ENCODE measurements around the gene ZDHHC6. TPM values are rescaled to one million over a fixed set of nuclear protein-coding genes. Genes with fewer than 3 reads are reported as not detected.

Gene ZDHHC6
- total and polyA plus RNA-seq, 10 of the 15 experiments (the other 5 are each of a cell fraction or from before 2014, with no cell fraction given) = 23.8 to 59.4 (median 35.6) TPM

DNA sequence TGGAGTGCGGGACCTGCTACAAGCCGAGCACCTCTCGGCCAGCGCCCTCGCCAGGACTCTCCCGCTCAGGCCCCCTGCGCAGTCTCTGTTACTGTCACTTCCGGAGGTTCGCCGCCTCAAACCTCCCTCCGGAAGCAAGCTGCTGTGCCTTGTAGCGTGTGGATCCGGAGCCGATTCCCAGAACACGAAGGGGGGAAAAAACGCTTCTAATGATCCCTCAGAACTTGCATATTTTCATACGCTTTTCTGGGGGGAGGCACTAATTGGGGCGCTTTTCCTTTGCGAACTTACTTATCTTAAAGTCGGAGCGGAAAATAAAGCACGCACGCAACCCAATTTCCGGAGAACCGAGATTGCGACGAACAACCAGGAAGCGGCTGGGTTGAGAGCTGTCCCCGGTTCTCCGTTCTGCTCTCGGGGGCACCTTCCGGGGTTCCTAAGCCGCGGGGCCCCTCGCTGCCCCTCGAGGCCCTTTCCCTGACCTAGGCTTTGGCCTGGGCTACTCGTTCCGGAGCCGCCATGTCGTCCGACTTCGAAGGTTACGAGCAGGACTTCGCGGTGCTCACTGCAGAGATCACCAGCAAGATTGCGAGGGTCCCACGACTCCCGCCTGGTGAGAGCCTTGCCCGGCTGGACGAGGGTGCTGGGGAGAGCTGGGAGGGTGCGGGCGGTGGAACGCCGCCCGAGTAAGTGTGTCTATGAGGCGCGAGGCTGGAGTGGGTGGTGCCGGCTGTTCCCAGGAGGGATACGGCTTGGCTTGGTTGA, at the start of gene ZDHHC6, which contains the start of gene VTI1A (continued):
- TF ChIP-seq IRF3 (IDR thresholded peaks at IDR 0.05) = peak; percentile 44; the same call in 1 of the 2 replicates
- TF ChIP-seq STAT1 (conservative IDR thresholded peaks at IDR 0.05) = peak; percentile 96
- TF ChIP-seq, protein P1, sequence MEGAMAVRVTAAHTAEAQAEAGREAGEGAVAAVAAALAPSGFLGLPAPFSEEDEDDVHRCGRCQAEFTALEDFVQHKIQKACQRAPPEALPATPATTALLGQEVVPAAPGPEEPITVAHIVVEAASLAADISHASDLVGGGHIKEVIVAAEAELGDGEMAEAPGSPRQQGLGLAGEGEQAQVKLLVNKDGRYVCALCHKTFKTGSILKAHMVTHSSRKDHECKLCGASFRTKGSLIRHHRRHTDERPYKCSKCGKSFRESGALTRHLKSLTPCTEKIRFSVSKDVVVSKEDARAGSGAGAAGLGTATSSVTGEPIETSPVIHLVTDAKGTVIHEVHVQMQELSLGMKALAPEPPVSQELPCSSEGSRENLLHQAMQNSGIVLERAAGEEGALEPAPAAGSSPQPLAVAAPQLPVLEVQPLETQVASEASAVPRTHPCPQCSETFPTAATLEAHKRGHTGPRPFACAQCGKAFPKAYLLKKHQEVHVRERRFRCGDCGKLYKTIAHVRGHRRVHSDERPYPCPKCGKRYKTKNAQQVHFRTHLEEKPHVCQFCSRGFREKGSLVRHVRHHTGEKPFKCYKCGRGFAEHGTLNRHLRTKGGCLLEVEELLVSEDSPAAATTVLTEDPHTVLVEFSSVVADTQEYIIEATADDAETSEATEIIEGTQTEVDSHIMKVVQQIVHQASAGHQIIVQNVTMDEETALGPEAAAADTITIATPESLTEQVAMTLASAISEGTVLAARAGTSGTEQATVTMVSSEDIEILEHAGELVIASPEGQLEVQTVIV (IDR thresholded peaks at IDR 0.05; ENCODE audit: borderline replicate concordance, partially characterized antibody) = peak; percentile 93
- no peak; the same call in 1 of the 2 replicates for TF ChIP-seq ZNF687 (IDR thresholded peaks at IDR 0.05)
- TF ChIP-seq, protein P2, sequence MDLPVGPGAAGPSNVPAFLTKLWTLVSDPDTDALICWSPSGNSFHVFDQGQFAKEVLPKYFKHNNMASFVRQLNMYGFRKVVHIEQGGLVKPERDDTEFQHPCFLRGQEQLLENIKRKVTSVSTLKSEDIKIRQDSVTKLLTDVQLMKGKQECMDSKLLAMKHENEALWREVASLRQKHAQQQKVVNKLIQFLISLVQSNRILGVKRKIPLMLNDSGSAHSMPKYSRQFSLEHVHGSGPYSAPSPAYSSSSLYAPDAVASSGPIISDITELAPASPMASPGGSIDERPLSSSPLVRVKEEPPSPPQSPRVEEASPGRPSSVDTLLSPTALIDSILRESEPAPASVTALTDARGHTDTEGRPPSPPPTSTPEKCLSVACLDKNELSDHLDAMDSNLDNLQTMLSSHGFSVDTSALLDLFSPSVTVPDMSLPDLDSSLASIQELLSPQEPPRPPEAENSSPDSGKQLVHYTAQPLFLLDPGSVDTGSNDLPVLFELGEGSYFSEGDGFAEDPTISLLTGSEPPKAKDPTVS (IDR thresholded peaks at IDR 0.05; ENCODE audit: low read depth, low read length) = no peak
- no peak for TF ChIP-seq FOXM1 (IDR thresholded peaks at IDR 0.05; ENCODE audit: low read depth, low read length)
- TF ChIP-seq NR2F1 (conservative IDR thresholded peaks at IDR 0.05) = 0 out of 2 replicates have a peak, but pooled peaks have one; percentile 14
- TF ChIP-seq BRCA1 (IDR thresholded peaks at IDR 0.05; ENCODE audit: low read depth, low read length) = no peak
- peak; percentile 45 for TF ChIP-seq SIX5 (IDR thresholded peaks at IDR 0.05; ENCODE audit: low read depth, low read length, severe bottlenecking)
- no peak for TF ChIP-seq MTA3 (IDR thresholded peaks at IDR 0.05; ENCODE audit: borderline replicate concordance, low read length)
- TF ChIP-seq ZNF207 (IDR thresholded peaks at IDR 0.05; ENCODE audit: borderline replicate concordance) = peak; percentile 96
- TF ChIP-seq RFX5 (IDR thresholded peaks at IDR 0.05; ENCODE audit: low read depth, low read length) = no peak
- no peak for TF ChIP-seq EZH2 (IDR thresholded peaks at IDR 0.05; ENCODE audit: borderline replicate concordance, control insufficient read depth, low read depth, low read length)
- TF ChIP-seq TCF12 (IDR thresholded peaks at IDR 0.05; ENCODE audit: low read depth, low read length) = peak; percentile 29; the same call in 1 of the 2 replicates
- TF ChIP-seq NFXL1 (IDR thresholded peaks at IDR 0.05; ENCODE audit: borderline replicate concordance) = no peak
- TF ChIP-seq ZNF274 (IDR thresholded peaks at IDR 0.05; ENCODE audit: insufficient read depth, insufficient read length) = no peak
- TF ChIP-seq MTA2 (IDR thresholded peaks at IDR 0.05; ENCODE audit: low read depth) = peak; percentile 53; the same call in 1 of the 2 replicates
- TF ChIP-seq HCFC1 (IDR thresholded peaks at IDR 0.05; ENCODE audit: low read length) = peak; percentile 73
- peak; percentile 59 for TF ChIP-seq MEF2B (IDR thresholded peaks at IDR 0.05; ENCODE audit: partially characterized antibody, poor library complexity, severe bottlenecking)
- TF ChIP-seq YY1 (IDR thresholded peaks at IDR 0.05; ENCODE audit: low read depth, low read length) = peak; percentile 26
- TF ChIP-seq ZNF384 (IDR thresholded peaks at IDR 0.05; ENCODE audit: borderline replicate concordance, low read depth, low read length) = no peak
- TF ChIP-seq HDAC2 (IDR thresholded peaks at IDR 0.05) = peak; percentile 28; the same call in 1 of the 2 replicates
